Hematopoietic multipotent progenitor cell treated with erythropoietin and hydrocortisone succinate and interleukin-3 and kit ligand, for 6 days (in vitro differentiated cells): Measurements from ENCODE around the gene RNASE12.
"Not testable (repeated sequence)": the region's sequence is repeated elsewhere in the genome, so short reads cannot be mapped to it uniquely, and the experiment has no call there.

ENCODE experiments used
- DNase-seq: peaks from one replicate; pipeline ENCODE4 v3.0.0-alpha.2; 2015

RNASE12 gene

DNA sequence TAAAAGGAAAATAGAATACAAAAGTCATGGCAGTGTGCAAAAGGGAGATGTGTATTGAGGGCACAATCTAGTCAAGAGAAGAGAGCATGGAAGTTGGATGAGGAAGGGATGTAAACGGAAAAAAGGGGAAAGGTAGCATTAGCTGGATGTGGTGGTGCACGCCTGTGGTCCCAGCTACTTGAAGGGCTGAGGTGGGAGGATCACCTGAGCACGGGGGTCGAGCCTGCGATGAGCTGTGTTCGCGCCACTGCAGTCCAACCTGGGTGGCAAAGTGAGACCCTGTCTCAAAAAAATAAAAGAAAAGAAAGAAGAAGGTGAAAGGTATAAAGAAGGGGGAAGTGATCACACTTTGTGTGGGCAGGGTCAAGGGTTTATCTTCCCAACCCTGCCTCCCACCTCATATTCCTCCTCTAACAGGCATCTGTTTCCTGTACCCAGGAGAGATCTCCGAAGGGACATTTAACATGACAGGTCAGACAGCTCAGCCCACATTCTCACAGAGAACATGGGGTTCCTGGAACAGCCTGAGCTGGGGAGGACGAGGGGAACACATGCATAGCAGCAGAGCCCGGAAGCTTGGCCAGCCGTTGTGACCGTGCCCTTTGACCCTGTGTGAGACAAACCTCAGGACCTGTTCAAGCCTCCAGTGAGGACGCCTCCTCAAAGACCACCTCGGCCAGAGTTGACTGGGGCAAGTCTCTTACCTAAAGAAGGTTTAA is 12.2 kb downstream of the RNASE12 start:
- DNase-seq: no peak

DNA sequence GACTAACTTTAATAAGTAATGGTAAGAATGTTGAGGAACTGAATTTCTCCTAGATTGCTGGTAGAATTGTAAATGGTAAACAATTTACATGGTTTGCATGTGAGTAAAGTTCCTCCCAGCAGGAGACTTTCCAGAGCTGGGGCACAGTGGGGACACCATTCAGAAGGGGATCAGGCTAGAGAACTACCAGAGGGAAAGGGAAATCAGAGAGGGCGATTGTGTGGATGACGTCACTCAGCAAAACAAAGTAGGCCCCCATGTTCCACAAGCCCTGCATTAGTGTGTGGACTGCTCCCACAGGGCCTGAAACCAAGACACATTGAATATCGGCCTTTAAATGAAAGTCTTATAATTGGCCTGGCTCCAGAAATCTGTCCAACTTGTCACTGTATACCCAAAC is 12.9 kb downstream of the RNASE12 start:
- no peak for DNase-seq

DNA sequence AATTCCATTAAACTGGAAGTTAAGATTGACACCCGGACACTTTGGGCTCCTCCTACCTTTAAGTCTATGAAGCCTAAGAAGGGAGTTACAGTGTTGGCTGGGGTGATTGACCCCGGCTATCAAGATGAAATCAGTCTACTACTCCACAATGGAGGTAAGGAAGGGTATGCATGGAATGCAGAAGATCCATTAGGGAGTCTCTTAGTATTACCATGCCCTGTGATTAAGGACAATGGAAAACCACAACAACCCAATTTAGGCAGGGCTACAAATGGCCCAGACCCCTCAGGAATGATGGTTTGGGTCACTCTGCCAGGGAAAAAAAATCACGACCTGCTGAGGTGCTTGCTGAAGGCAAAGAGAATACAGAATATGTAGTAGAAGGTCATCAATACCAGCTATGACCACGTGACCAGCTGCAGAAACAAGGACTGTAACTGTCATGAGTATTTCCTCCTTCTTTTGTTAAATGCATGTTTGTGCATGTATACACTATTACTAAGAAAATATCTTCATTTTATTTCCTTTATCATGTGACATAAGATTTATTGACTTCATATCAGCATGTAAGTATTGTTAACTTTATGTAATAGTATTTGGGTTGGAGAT is 18.7 kb downstream of the RNASE12 start:
- not testable (repeated sequence) for DNase-seq

- DNase-seq: not testable (repeated sequence)
Measured at GRCh38 chr14:20570720-20571119, 20.5 kb downstream of the RNASE12 start.

DNA sequence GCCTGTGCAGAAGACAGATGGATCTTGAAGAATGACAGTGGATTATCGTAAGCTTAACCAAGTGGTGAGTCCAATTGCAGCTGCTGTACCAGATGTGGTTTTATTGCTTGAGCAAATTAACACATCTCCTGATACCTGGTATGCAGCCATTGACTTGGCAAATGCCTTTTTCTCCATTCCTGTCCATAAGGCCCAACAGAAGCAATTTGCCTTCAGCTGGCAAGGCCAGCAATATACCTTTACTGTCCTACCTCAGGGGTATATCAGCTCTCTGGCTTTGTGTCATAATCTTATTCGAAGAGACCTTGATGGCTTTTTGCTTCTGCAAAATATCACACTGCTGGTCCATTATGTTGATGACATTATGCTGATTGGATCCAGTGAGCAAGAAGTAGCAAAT is 21.3 kb downstream of the RNASE12 start:
- not testable (repeated sequence) for DNase-seq

GRCh38 chr14:20569066-20569465 is 22.1 kb downstream of the RNASE12 start:
- no peak for DNase-seq

DNA sequence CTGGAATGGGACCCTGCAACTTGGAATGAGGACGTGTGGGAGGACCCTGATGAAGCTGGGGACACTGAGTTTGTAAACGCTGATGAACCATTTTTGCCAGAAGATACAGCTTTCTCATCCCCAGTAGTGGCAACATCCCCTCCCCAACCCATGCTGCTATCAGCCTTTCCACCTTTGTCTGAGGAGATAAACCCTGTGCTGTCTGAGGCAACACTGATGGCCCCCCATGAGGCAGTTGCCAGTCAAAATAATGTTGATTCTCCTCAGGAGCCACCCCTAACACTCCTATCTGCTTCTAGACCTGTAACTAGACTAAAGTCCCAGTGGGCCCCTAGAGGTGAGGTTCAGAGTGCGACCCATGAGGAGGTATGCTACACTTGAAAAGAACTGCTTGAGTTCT is 22.8 kb downstream of the RNASE12 start:
- no peak for DNase-seq

GRCh38 chr14:20567199-20567598 is 24.0 kb downstream of the RNASE12 start:
- DNase-seq: not testable (repeated sequence)

- DNase-seq: no peak
Measured at GRCh38 chr14:20564501-20564997, 26.6 kb downstream of the RNASE12 start.

- peak; percentile 48 for DNase-seq
Measured at GRCh38 chr14:20563971-20564370, 27.2 kb downstream of the RNASE12 start.

DNA sequence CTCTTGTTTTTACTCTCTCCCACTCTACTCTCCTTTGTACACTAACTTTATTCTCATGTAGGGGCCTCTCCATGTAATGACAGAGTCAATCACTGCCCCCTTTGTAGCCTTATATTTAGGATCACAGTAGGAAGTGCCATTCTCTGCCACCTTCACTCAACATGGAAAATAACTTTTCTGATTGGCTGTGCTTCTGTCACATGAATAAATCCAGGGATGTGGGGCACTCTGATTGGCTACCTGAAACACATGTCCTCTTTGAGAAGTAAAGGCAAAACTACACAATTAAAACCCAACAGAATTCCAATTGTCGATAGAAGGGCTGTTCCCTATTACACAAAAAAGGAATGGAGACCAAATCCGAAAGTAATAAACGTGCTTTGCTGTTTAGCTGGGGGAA is 30.2 kb downstream of the RNASE12 start, which contains the start of gene RNASE9:
TSS of gene RNASE9 (minus strand) at position 87 of the 400 bp plus-strand sequence.
- no peak for DNase-seq

- no peak for DNase-seq
Measured at GRCh38 chr14:20559461-20559904, 31.7 kb downstream of the RNASE12 start.

DNA sequence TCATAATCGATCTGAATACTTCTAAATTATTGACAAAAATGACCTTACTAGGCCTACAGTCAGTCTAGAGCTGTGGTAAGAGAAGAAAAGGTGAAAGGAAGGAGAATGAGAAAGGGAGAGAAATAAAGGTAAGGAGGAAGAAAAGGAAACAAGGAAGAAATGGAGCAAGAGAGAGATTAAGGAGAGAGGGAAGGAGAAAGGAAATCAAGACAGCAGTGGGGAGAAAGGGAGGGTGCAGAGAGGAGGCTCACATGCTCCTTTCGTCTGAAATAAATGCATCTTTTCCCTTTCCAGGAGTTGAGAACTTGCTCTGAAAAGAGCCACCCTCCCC is 34.0 kb downstream of the RNASE12 start:
- no peak for DNase-seq

GRCh38 chr14:20556500-20557211 is 34.5 kb downstream of the RNASE12 start:
- DNase-seq: peak; percentile 64

DNA sequence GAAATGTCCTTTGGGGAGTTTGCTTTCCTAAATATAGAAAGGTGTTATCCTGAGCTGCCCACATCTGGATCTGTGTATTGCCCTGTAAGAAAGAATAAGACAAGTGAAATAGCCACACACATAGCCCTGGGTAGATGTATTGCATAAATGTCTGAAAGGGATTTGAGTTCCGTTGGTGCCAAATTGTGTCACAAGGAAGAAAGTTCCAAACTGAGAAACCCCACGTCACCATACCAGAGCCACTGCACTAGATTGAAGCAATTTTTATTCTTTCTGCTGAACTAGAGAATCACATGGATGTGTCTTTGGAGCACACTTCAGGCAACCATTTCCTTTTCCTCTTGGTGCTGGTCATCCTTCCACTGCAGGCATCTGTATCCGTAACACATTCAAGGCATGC is 35.3 kb downstream of the RNASE12 start:
- no peak for DNase-seq

DNA sequence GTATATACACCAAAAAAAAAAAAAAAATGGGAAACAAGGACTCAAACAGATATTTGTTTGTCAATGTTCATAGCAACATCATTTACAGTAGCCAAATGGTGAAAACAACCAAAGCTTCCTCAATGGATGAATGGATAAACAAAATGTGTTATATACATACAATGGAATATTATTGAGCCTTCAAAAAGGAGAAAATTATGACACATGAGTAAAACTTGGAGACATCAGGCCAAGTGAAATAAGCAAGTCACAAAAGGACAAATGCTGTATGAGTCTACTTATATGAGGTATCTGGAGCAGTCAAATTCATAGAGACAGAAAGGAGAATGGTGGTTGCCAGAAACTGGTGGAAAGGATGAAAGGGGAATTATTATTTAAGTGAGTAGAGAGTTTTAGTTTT is 38.2 kb downstream of the RNASE12 start:
- no peak for DNase-seq

- no peak for DNase-seq
Measured at GRCh38 chr14:20551606-20552005, 39.6 kb downstream of the RNASE12 start.

GRCh38 chr14:20550926-20551325 is 40.2 kb downstream of the RNASE12 start:
- DNase-seq: no peak

DNA sequence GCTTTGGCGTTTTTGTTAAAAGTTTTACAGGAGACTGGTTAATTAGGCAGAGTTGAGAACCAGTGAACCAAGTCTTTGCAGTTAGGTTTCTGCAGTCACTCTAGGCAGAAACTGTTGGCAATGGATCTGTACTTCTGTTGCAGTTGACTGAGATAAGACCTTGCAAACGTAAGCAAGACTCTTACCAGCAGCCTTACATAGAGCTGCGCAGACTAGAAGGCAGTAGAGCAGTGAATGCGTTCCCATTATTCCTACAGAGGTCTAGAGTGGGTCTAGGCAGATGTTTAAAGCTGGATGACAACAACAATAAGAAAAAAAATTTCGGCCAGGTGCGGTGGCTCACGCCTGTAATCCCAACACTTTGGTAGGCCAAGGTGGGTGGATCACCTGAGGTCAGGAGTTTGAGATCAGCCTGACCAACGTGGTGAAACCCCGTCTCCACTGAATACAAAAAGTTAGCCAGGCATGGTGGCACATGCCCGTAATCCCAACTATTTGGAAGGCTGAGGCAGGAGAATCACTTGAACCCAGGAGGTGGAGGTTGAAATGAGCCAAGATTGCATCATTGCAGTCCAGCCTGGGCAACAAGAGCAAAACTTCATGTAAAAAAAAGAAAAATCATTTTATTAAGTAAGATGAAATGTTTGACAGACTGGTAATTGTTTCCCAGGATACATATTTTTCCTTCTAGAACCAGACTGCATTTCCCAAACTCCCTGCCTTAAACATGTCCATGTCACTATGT is 42.6 kb downstream of the RNASE12 start:
- no peak for DNase-seq

- DNase-seq: no peak
Measured at GRCh38 chr14:20546877-20547276, 44.3 kb downstream of the RNASE12 start.
